NCI-H226 (cell line): ENCODE measurements around the gene PLEKHA5.
"Not testable (repeated sequence)": the region's sequence is repeated elsewhere in the genome, so short reads cannot be mapped to it uniquely, and the experiment has no call there.

ENCODE experiments used
- DNase-seq: peaks from one replicate; pipeline ENCODE4 v3.0.0-alpha.2; 2015

The PLEKHA5 gene

DNA sequence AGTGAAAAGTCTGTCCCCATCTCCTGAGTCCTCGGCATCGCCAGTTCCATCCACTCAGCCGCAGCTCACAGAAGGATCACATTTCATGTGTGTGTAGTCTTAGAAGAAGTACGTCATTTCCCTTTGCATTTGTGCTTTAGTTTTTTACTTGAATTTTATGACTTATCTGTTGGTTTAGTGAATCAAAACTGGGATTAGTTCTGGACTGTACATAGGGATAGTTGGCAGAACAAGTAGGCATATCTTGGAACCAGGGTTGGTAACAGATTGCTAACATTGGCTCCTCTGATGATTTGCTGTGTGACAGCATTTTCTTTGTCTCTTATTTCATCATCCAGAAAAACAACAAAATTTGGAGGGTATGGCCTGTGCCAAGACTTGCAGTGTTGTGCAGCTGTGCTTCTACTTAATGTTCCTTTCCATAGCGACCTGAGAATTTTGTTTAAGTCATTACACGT is 240.2 kb downstream of the PLEKHA5 start:
- no peak for DNase-seq

DNA sequence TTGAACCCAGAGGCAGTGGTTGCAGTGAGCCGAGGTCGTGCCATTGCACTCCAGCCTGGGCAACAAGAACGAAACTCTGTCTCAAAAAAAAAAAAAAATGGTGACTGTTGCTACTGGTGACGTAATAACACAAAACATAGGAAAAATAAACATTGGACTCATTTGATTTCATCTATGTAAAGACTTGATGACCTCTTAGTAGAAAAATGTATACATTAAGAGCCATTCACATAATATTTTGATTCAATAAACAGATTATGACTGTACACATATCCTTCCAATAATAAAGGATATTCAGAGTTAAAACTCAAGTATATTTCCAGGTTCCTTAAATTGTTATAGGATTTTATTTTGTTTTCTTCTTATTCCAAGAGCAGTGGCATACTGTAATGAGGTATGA is 244.1 kb downstream of the PLEKHA5 start:
- no peak for DNase-seq

GRCh38 chr12:19375888-19376287 is 246.4 kb downstream of the PLEKHA5 start:
- no peak for DNase-seq

DNA sequence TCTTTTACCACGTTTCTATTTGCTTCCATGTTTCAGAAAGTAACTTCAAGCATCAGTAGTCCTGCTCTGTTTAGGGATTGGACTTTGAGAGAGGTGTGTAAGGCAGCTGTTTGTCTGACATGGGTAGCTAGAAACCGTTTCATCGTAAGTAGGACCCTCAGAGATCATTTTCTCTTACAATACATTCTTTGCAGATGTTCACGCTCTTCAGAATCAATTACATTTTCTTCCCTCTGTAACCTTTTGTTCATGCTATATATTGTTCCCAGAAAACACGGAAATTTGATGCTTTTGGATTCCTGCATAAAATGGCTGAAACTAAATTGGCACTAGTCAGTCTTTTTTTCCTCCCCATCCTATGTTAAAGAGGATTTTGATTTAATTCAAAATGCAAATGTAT is 247.2 kb downstream of the PLEKHA5 start:
- DNase-seq, result no peak

- peak; percentile 82 for DNase-seq
Measured at GRCh38 chr12:19382111-19382526, 252.6 kb downstream of the PLEKHA5 start.

- no peak for DNase-seq
Measured at GRCh38 chr12:19382563-19382962, 253.0 kb downstream of the PLEKHA5 start.

DNA sequence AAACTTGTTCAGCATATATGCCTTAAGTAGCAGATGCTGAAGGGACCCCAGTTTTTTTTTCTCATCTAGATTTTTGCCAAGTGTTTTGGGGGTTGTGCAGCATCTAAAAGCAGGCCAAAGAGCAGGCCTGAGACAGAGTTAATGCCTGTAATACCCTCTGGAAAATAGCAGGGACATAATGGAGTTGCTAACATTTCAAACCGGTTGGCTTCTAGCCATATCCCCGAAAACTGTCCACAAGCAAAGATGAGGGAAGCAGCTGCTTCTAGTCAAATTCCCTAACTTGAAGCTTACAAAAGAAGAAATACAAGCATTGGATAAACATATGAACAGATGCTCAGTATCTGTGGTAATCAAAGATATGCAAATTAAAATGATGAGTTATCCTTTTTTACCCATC is 257.6 kb downstream of the PLEKHA5 start:
- no peak for DNase-seq

DNA sequence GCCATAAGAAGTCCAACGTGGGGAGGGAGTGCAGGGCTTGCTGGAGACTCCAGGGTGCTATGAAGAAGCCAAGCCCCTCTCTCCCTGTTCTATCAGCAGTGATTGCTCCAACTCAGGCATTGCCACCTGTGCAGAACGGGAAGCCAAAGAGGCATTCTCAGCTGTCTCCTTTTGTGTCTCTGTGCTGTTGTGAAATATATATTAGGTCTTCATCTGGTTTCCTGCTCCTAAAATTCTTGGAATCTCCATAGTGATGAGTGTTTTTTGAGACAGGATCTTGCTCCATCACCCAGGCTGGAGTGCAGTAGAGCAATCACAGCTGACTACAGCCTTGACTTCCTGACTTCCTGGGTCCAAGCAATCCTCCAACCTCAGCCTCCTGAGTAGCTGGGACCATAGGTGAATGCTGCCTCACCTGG is 258.6 kb downstream of the PLEKHA5 start:
- DNase-seq, result no peak

GRCh38 chr12:19390051-19390598 is 260.6 kb downstream of the PLEKHA5 start:
- no peak for DNase-seq

- DNase-seq, result not testable (repeated sequence)
Measured at GRCh38 chr12:19392644-19393043, 263.1 kb downstream of the PLEKHA5 start.

GRCh38 chr12:19394385-19394784 is 264.9 kb downstream of the PLEKHA5 start:
- DNase-seq, result no peak

DNA sequence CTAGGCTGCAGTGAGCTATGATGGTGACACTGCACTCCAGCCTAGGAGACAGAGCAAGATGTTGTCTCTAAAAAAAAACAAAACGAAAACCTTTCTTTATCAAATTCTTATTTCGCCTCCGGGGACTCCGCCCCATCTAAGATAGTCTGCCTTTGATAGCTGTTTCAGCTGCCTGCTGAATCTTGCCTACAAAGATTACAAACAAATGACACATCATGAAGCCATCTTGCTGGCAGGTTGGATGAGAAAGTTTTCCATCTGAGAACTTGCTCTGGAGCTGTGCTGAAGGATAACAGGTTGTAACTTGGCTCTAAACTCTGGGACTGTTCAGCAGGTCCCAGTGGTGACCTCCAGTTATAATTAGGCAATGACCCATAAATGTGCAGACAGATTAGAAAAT is 268.0 kb downstream of the PLEKHA5 start:
- peak; percentile 86 for DNase-seq

DNA sequence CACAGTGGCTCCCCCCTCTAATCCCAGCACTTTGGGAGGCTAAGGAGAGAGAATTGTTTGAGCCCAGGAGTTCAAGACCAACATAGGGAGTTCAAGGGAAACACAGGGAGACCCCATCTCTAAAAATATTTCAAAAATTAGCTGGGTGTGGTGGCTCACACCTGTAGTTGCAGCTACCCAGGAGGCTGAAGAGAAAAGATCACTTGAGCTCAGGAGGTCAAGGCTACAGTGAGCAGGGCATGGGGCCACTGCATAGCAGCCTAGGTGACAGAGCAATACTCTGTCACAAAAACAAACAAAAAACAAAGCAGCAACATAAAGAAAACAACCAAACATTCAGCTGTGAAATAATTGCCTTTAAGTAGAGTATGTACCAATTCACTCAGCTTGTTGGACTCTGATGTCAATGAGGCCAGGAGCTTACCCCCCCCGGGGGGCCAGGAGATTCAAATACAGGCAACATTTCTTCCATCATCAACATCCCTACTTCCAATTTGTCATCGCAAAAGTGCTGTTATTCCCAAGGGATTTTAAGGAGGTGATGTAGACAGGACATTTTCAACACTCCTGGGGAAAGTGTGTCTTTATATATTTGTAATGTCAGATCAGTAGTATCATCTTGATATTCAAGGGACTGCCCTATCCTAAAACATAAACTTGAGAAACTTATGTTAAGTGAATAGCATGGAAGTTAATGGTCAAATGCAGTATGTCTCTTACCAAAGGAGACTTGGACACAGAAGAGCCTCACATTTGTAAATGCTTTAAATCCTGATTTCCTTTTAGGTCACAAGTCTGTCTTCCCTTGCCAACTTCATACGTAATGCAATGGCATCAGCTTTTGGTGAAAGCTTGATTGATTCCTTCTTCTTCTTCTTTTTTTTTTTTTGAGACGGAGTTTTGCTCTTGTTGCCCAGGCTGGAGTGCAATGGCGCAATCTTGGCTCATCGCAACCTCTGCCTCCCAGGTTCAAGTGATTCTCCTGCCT is 269.1 kb downstream of the PLEKHA5 start:
- DNase-seq, result no peak

- DNase-seq, result not testable (repeated sequence)
Measured at GRCh38 chr12:19400649-19401285, 271.2 kb downstream of the PLEKHA5 start.

- DNase-seq, result no peak
Measured at GRCh38 chr12:19402211-19402610, 272.7 kb downstream of the PLEKHA5 start.

- no peak for DNase-seq
Measured at GRCh38 chr12:19402743-19403431, 273.4 kb downstream of the PLEKHA5 start.

GRCh38 chr12:19404242-19404880 is 274.8 kb downstream of the PLEKHA5 start:
- DNase-seq, result no peak

DNA sequence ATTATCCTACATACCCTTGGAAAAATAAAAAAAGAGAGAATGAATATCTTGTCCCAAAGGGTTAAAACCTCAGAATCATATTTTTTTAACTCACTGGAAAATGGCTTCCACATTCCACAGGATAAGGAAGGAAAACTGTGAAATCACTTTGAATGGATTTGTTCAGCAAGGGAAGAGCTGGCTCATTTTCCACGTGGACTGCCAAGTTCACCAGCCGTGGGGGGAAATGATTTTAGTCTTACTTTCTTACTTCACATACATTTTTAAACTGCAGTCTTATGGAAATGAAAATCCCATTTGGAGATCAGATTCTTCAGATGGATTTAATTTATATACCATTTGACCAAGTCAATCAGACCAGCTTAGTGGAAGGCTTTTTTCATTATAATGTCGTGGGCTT is 279.8 kb downstream of the PLEKHA5 start:
- no peak for DNase-seq

DNA sequence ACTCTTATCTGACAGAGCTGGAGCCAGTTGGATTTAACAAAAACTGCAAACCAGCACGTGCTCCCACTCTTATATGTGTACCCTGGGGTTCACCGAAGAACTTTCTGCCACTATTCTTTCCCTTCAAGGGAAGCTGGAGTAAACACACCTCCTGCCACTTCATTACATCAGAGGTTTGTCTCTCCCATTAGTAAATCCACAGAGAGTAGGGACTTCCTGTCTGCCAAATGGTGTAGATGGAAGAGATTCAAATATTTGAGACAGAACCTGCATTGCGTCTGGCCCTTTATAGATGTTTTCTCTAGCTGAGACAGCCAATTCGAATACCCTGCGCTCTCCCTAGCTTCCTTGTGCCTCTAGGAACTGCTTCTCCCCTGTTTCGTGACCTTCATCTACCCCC is 280.7 kb downstream of the PLEKHA5 start:
- no peak for DNase-seq

DNA sequence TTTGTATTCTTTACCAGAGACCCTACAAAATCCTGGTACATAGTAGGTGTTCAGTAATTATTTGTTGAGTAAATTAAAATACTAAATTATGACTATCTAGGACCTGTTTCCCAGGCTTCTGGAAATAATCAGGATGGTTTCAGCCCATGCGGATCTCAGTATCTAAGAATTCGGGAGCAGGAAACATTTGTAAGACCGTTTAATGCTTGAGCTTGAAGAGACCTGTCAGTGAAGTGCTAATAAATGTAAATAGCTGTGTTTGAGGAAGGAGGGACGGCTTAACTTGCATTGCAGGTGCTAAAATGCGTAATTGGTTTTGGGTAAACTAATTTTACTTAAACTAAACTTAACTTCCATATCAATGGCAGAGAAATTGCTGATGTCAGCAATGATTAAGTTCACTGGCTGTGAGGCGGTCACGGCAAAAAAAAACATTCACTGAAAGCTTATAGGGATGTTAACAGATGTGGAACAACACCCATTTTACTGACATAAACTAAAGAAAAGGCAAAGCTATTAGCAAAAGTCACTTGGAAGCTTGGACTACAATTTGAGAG is 281.2 kb downstream of the PLEKHA5 start:
- DNase-seq, result no peak

GRCh38 chr12:19411234-19412204 is 282.0 kb downstream of the PLEKHA5 start:
- no peak for DNase-seq
